ENCODE results near the gene PNPLA5. TPM values are rescaled to one million over a fixed set of nuclear protein-coding genes. Genes with fewer than 3 reads are reported as not detected.

The PNPLA5 gene
- total RNA-seq, 8 experiments from 2014 or later, result 0.09 to 0.33 (median 0.18) TPM; not detected in 2

- Histone ChIP-seq H3K4me1 (replicated peaks in 1 of 2) (peaks cover 0 to 2% of the 10 kb centered on the region in 2 donors), H3K4me3 (no peak overlapping the region), H3K27ac (no peak overlapping the region)
- in situ Hi-C loops (cut with MboI; ENCODE audit: low pct_unique_long_range_greater_than_20kb in 2 of 9, low sequenced_read_pairs in 9 of 9, unreplicated experiment in 9 of 9), result loop anchor here in 1 of 9 experiments (25.0 kb wide), 1 partner anchor 448 kb away; no protein-coding TSS in a partner anchor
- WGBS, 10 experiments, result 37 to 96% (median 81%) methylated on average over 2 to 6 of the region's 12 CpGs; no CpG with 5 or more reads in 6 of the 10 experiments
- no peak for ATAC-seq (replicated peaks in 6 of 8)
Observed at GRCh38 chr22:43835166-43835565, 56.6 kb downstream of the PNPLA5 start.

- no peak overlapping the region for H3K4me3 ChIP-seq
- no peak overlapping the region for H3K27ac ChIP-seq
- peaks cover 13 to 16% of the 10 kb centered on the region in 2 donors for H3K4me1 ChIP-seq (replicated peaks in 1 of 2)
- WGBS, 10 experiments, result 40 to 100% (median 53%) methylated on average over 1 to 4 of the region's 36 CpGs; no CpG with 5 or more reads in 7 of the 10 experiments
- in situ Hi-C loops (cut with MboI; ENCODE audit: low pct_unique_long_range_greater_than_20kb in 2 of 9, low sequenced_read_pairs in 9 of 9, unreplicated experiment in 9 of 9), result loop anchor here in 1 of 9 experiments (25.0 kb wide), 1 partner anchor 446 kb away; no protein-coding TSS in a partner anchor
- ATAC-seq (replicated peaks in 6 of 8), result no peak
Observed at GRCh38 chr22:43833286-43834240, 58.2 kb downstream of the PNPLA5 start.

GRCh38 chr22:43832393-43833265 lies 59.2 kb downstream of the PNPLA5 start:
- in situ Hi-C loops (cut with MboI; ENCODE audit: low pct_unique_long_range_greater_than_20kb in 2 of 9, low sequenced_read_pairs in 9 of 9, unreplicated experiment in 9 of 9), result loop anchor here in 1 of 9 experiments (25.0 kb wide), 1 partner anchor 445 kb away; no protein-coding TSS in a partner anchor
- 90% methylated on average over 4 of the region's 18 CpGs; no CpG with 5 or more reads in 9 of the 10 experiments for WGBS, 10 experiments
- ATAC-seq (replicated peaks in 6 of 8), result no peak
- Histone ChIP-seq H3K4me1 (replicated peaks in 1 of 2) (peaks cover 22 to 25% of the 10 kb centered on the region in 2 donors), H3K27ac (no peak overlapping the region), H3K4me3 (no peak overlapping the region)

GRCh38 chr22:43831561-43832392 lies 60.0 kb downstream of the PNPLA5 start:
- in situ Hi-C loops (cut with MboI; ENCODE audit: low pct_unique_long_range_greater_than_20kb in 2 of 9, low sequenced_read_pairs in 9 of 9, unreplicated experiment in 9 of 9), result loop anchor here in 1 of 9 experiments (25.0 kb wide), 1 partner anchor 444 kb away; no protein-coding TSS in a partner anchor
- no peak for ATAC-seq (replicated peaks in 6 of 8)
- Histone ChIP-seq H3K27ac (no peak overlapping the region), H3K4me3 (no peak overlapping the region), H3K4me1 (replicated peaks in 1 of 2) (peaks cover 30 to 33% of the 10 kb centered on the region in 2 donors)
- WGBS, 10 experiments, result 59 to 100% (median 91%) methylated on average over 3 to 12 of the region's 33 CpGs; no CpG with 5 or more reads in 2 of the 10 experiments

GRCh38 chr22:43830931-43831560 lies 60.8 kb downstream of the PNPLA5 start:
- whole genome bisulfite sequencing, 10 experiments, result 50 to 100% (median 93%) methylated on average over 1 to 6 of the region's 12 CpGs; no CpG with 5 or more reads in 2 of the 10 experiments
- in situ Hi-C loops (cut with MboI; ENCODE audit: low pct_unique_long_range_greater_than_20kb in 2 of 9, low sequenced_read_pairs in 9 of 9, unreplicated experiment in 9 of 9), result loop anchor here in 1 of 9 experiments (25.0 kb wide), 1 partner anchor 444 kb away; no protein-coding TSS in a partner anchor
- peaks cover 38 to 40% of the 10 kb centered on the region in 2 donors for H3K4me1 ChIP-seq (replicated peaks in 1 of 2)
- no peak for ATAC-seq (replicated peaks in 6 of 8)
- no peak overlapping the region for H3K27ac ChIP-seq
- H3K4me3 ChIP-seq, result no peak overlapping the region

- WGBS, 10 experiments, result 2 to 90% (median 55%) methylated on average over 2 to 14 of the region's 33 CpGs; no CpG with 5 or more reads in 2 of the 10 experiments
- peak in 5 of 8 experiments; percentile 27 to 45 (median 33) for ATAC-seq (replicated peaks in 6 of 8)
- H3K4me1 ChIP-seq (replicated peaks in 1 of 2), result peaks cover 40 to 43% of the 10 kb centered on the region in 2 donors
- no peak overlapping the region for H3K4me3 ChIP-seq
- in situ Hi-C loops (cut with MboI; ENCODE audit: low pct_unique_long_range_greater_than_20kb in 2 of 9, low sequenced_read_pairs in 9 of 9, unreplicated experiment in 9 of 9), result loop anchor here in 1 of 9 experiments (25.0 kb wide), 1 partner anchor 443 kb away; no protein-coding TSS in a partner anchor
- peak overlapping the region in 1 of 2 donors; percentile 5 for H3K27ac ChIP-seq
Observed at GRCh38 chr22:43829904-43830851, 61.6 kb downstream of the PNPLA5 start.

Other genes starting within 250 kb of the PNPLA5 start
- 1 to 10 TPM; 1.0 to 9.2 (median 2.5) TPM for gene EFCAB6, start 79.7 kb downstream of the PNPLA5 start, total RNA-seq
- 10 to 100 TPM in 5 of 8 experiments, 1 to 10 TPM in 2, not detected in 1; 1.4 to 34.5 (median 25.4) TPM for gene SULT4A1, start 29.5 kb downstream of the PNPLA5 start, total RNA-seq
- 10 to 100 TPM in 2 of 8 experiments, 1 to 10 TPM in 6; 1.1 to 16.9 (median 3.0) TPM for gene PNPLA3, start 31.8 kb upstream of the PNPLA5 start, total RNA-seq
- gene SAMM50, start 63.4 kb upstream of the PNPLA5 start, total RNA-seq, result 10 to 100 TPM; 38.8 to 64.8 (median 55.7) TPM
- gene PARVB, start 132.3 kb upstream of the PNPLA5 start, total RNA-seq, result 10 to 100 TPM in 3 of 8 experiments, 1 to 10 TPM in 3, under 1 TPM in 2; 0.65 to 66.5 (median 3.3) TPM

Measured in motor neuron (in vitro differentiated cells).